DMS114 treated with DMSO at 0.1 percent for 48 hours (cell line): Measurements from ENCODE around the gene SLC2A6.
"Not testable (repeated sequence)": the region's sequence is repeated elsewhere in the genome, so short reads cannot be mapped to it uniquely, and the experiment has no call there.

Experiments used
- DNase-seq: peaks from one replicate; lab custom pipeline; 2025; ENCODE audit not compliant: unreplicated experiment; lab: John Stamatoyannopoulos, UW

Gene SLC2A6

DNA sequence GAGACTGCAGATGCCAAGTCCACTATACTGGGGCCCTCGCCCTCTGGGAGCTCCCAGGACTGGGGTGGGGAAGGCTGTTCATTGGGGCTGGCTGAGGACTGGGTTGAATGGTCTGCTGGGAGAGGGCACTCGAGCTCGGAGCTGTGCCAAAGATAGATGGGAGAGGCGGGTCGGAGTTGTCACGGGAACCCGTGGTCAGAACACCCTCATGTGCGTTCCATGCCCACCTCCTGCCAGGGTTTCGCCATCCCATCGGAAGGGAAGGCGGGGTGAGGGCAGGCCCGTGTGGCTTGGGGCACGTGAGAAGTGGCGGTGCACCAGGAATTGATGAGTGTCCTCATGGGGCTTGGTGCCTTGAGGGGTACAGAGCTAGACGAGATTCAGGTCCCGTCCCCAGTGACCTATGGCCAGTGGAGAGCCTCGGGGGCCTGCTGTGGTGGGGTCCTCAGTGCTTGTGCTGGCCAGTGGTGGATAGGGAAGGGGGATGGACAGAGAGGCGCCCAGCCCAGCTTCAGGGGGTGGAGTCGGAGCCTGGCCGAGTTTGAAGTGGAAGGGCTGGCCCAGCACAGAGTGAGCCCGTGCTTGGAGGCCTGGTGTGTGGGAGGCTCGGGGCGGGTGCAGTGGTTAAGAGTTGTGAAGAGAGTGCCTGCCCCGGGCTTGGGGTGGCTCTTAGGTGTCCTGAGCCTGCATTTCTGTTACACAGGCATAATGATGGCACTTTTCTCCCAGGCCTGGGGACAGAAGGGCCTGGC lies 14.9 kb downstream of the SLC2A6 start:
- DNase-seq = no peak

DNA sequence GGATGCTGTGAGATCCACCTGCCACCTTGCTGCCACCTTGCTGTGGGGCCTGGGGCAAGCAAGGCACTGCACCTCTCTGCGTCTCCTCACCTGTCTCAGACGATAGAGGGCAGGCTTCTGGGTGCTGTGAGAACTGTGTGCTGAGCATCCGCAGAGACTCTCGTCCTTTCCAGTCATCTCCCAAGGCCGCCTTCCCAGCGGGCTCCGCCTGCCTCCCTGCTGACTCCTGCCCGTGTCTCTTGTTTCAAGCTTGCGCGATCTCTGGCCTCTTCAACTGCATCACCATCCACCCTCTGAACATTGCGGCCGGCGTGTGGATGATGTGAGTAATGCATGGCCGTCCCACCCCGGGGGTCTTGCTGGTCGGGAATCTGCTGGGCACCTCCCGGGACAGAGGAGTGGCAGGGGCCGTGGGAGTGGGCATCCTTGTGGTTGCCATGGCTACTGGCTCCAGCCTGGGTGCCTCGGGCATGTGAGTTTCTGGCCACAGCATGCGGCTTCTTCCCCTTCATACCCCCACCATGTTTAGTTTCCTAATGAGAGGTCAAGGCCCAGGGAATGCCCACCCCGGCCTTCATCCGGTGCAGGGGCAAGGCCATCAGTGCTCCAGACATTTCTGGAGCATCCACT lies 15.6 kb downstream of the SLC2A6 start:
- DNase-seq = no peak

DNA sequence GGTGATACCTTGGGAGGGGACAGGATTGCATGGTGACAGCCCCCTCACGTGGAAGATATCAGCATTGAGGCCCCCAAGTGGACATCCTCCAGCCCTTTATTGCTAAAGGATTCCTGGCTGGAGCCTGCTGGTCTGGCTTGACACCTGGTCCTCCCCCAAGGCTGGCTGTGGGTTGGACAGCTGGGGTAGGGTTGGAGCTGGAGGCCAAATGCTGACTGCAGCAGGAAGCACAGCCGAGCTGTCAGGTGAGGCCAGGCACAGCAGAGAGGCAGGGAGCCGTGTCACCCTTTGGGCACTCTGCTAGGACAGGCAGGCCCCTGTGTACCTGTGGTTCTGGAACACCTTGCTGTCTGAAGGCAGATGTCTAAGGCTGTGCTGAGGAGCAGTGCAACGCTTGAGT lies 16.9 kb downstream of the SLC2A6 start:
- DNase-seq = no peak

DNA sequence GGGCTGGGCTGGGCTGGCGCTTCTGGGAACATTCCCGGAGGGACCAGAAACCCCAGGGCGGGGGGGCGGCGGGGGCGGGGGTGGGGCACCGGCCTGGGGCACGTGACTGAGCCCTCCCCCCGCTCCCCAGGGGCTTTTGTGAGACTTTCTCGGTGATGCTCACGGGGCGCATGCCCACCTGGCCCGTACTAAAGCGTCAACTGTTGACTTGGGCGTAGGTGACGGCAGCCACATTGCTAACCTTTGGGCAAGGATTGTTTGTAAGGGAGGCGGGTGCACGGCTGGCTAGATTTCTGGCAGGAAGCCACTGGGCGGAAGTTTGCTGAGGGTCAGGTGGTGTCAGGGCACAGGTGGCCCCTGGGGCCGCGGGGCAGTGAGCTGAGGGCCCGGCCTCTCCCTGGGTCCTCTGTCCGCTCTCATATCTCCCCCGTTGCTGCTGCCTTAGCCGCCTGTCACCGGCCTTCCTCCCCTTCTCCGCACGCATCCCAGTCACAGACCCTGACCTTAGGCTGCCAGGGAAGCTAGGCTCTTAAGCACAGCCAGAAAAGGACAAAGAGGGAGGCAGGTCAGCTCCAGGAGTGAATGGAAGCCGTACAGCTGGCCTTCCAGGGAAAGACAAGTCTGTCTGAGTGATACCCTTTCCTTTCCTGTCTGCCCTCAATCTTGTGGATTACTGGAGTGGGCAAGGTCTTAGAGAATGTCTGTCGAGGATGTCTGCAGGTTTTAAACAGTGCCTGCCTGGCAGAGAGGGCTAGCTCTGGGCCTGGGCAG lies 18.3 kb downstream of the SLC2A6 start:
- no peak for DNase-seq

DNA sequence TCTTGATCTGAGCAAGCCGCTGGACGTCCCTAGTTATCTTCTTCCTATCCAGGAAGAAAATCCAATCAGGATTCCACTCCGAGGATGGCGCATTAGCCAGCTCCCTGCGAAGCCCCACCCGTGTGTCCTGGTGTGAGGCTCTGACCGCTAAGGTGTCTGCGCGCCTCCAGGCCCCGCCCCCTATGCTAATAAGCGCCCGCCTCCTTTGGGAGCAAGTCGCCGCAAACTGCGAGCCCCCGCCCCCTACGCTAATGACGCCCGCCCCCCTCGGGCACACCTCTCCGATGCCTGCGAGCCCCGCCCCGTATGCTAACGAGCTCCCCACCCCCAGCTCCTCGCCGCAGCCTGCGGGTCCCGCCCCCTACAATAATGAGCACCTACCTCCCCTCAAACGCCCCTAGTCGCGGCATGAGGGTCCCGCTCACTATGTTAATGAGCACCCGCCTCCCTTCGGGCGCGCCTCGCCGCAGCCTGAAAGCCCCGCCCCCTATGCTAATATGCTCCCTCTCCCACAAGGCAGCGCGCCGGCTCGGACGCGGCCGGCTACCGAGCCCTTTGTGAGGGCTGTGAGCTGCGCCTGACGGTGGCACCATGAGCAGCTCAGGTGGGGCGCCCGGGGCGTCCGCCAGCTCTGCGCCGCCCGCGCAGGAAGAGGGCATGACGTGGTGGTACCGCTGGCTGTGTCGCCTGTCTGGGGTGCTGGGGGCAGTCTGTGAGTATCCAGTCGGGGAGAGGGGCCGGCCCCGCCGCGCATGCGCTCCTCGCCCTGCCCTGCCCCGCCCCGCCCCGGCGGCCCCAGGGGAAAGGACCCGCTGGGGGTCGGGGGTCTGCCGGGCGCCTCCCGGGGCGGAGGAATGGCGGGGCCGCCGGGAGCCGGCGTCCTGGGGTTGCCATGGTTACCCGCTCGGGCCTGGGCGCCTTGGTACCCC lies 19.2 kb downstream of the SLC2A6 start, which contains the start of gene CACFD1:
CACFD1 (plus strand) TSS at position 503 of the 929 bp plus-strand sequence; CDS start at position 592, 89 bp downstream.
- DNase-seq = peak; percentile 76

DNA sequence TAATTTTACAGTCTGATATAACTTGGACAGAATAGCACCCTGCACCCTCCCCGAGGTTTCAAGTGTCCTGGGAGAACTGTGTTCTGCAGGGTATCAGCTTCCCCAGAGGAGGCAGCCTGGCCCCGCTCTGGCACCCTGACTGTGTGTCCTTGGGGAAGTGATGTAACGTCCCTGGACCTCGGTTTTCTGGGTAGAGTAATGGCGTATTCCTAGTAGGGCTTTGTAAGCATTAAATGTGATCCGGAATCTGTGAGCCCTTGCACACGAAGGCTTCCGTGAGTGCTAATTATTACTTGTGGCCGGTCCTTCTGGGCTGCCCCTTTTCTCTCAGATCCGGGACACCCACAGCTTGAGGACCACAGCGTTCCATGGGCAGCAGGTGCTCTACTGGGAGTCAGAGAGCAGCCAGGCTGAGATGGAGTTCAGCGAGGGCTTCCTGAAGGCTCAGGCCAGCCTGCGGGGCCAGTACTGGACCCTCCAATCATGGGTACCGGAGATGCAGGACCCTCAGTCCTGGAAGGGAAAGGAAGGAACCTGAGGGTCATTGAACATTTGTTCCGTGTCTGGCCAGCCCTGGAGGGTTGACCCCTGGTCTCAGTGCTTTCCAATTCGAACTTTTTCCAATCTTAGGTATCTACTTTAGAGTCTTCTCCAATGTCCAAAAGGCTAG lies 20.1 kb downstream of the SLC2A6 start:
- DNase-seq = no peak

DNA sequence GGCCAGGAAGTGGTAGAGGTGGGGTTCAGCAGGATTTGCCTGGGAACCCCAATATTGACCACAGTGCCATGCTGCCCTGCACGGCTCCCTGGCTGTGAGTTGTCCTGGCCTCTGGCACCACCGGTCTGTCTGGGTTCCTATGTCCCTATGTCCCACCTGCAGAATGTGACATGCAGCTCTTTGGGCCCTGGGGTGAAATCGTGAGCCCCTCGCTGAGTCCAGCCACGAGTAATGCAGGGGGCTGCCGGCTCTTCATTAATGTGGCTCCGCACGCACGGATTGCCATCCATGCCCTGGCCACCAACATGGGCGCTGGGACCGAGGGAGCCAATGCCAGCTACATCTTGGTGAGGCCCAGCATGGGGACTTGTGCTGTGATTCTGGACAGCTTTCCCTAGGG lies 21.2 kb downstream of the SLC2A6 start:
- no peak for DNase-seq

GRCh38 chr9:133457233-133457632 lies 21.7 kb downstream of the SLC2A6 start:
- no peak for DNase-seq

- no peak for DNase-seq
Observed at GRCh38 chr9:133456409-133456808, 22.5 kb downstream of the SLC2A6 start.

- DNase-seq = no peak
Observed at GRCh38 chr9:133455936-133456335, 23.0 kb downstream of the SLC2A6 start.

- no peak for DNase-seq
Observed at GRCh38 chr9:133454943-133455673, 23.8 kb downstream of the SLC2A6 start.

DNA sequence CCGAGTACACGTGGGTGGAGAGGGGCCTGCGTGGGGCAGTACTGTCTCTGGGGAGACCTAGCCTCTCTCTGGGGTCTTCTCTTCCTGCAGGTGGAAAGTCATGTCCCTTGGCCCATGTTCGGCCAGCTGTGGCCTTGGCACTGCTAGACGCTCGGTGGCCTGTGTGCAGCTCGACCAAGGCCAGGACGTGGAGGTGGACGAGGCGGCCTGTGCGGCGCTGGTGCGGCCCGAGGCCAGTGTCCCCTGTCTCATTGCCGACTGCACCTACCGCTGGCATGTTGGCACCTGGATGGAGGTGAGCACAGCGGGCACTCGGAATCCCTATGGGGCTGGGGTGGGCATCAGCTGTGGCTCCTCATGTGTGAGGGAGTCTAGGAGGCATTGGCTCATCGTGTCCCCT lies 24.6 kb downstream of the SLC2A6 start:
- DNase-seq = no peak

DNA sequence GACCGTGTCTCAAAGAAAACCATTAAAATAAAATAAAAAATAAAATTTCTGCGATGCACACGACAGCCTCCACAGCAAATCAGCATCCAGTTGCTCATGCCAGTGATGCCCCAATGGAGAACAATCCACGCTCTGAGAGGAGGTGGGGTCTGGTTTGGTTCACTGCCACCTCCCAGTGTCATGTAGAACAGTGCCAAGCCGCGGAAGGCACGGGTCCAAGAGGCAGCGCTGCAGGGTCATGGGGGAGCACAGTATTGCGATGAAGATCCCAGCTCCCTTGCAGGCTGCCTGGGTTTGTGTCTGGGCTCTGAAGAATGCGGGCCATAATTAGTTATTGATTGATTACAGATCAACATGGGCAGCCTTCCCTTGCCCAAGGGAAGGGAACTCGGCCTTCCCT lies 25.2 kb downstream of the SLC2A6 start:
- no peak for DNase-seq

DNA sequence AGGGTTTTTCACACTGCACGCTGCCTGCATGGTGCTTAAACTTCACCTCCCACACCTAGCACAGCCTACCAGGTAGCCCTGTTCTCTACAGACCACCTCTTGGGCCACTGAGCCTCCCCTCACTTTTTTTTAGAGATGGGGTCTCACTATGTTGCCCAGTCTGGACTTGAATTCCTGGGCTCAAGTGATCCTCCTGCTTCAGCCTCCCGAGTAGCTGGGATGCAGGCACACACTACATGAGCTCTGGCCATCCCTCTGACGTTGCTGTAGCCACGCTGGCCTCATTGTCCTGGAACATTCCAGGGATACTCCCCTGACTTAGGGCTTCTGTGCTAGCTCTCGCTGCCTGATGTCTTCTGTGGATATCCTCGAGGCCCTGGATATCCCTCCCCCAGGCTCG lies 26.3 kb downstream of the SLC2A6 start:
- no peak for DNase-seq

DNA sequence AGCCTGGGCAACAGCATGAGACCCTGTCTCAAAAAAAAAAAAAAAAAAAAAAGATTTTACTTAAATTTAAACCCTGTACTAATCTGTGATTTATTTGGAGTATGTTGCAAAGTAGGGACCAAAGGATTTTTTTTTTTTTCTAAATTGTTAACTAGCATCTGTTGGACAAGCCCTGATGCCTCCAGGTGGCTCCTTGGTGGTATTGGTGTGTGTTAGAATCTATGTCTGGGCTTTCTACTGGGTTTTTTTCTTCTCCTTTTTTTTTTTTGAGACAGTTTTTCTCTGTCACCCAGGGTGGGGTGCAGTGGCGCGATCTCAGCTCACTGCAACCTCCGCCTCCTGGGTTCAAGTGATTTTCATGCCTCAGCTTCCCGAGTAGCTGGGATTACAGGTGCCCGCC lies 27.0 kb downstream of the SLC2A6 start:
- not testable (repeated sequence) for DNase-seq

- DNase-seq = no peak
Observed at GRCh38 chr9:133449760-133450159, 29.1 kb downstream of the SLC2A6 start.

GRCh38 chr9:133448487-133448972 lies 30.4 kb downstream of the SLC2A6 start:
- no peak for DNase-seq

- no peak for DNase-seq
Observed at GRCh38 chr9:133445293-133445969, 33.5 kb downstream of the SLC2A6 start.

- no peak for DNase-seq
Observed at GRCh38 chr9:133443982-133444381, 34.9 kb downstream of the SLC2A6 start.
